Activated CD4-positive, alpha-beta T cell treated with anti-CD3 and anti-CD28 coated beads, Interleukin-2, amount 50 U/mL, for 48 hours (primary cell): ENCODE measurements around the gene SPATA25.
A peak's percentile ranks its signal among the peaks of the same experiment; 100 is the strongest.
"Not testable (repeated sequence)": the region's sequence is repeated elsewhere in the genome, so short reads cannot be mapped to it uniquely, and the experiment has no call there.

Source experiments
- DNase-seq, 2 experiments: peaks; one replicate each; pipeline ENCODE4 v3.0.0-alpha.2; 2020

Gene SPATA25

GRCh38 chr20:45892828-45893500 lies 5.5 kb upstream of the SPATA25 start:
- DNase-seq, result peak; percentile 26 to 50

DNA sequence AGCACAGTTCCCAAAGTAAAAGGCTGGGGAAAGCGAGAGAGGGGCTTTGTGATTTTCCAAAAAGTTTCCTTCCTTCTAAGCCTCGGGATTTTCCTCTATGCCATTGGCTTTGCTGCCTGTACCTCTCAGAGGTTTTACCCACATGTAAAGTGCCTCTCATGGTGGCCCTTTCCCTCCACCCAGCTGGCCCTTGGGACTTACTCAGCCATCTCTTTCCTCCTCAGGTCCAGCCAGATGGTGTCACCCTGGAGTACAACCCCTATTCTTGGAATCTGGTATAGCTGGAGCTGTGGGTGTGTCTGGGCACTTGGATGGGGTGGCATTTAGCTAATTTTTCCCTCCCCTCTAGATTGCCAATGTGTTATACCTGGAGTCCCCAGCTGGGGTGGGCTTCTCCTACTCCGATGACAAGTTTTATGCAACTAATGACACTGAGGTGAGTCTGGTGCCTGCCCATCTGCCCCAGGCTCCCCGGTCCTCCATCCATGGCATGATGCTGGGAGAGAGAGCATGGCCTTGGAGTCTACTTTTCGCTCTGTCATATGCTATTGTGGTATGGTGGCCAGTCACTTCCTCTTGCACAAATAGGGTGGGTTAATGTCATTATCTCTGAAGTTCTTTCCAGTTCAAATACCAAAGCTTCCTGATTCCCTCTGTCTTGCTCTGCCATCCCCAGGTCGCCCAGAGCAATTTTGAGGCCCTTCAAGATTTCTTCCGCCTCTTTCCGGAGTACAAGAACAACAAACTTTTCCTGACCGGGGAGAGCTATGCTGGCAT lies 4.8 kb upstream of the SPATA25 start:
- no peak for DNase-seq

GRCh38 chr20:45890985-45891983 lies 3.9 kb upstream of the SPATA25 start, which contains the start of the genes CTSA and NEURL2:
Gene CTSA (plus strand): TSS chr20:45891335. CDS start chr20:45891569, 234 bp downstream.
Gene NEURL2 (minus strand): TSS chr20:45891208. CDS start chr20:45890991, 217 bp downstream.
- peak; percentile 86 to 90 for DNase-seq

DNA sequence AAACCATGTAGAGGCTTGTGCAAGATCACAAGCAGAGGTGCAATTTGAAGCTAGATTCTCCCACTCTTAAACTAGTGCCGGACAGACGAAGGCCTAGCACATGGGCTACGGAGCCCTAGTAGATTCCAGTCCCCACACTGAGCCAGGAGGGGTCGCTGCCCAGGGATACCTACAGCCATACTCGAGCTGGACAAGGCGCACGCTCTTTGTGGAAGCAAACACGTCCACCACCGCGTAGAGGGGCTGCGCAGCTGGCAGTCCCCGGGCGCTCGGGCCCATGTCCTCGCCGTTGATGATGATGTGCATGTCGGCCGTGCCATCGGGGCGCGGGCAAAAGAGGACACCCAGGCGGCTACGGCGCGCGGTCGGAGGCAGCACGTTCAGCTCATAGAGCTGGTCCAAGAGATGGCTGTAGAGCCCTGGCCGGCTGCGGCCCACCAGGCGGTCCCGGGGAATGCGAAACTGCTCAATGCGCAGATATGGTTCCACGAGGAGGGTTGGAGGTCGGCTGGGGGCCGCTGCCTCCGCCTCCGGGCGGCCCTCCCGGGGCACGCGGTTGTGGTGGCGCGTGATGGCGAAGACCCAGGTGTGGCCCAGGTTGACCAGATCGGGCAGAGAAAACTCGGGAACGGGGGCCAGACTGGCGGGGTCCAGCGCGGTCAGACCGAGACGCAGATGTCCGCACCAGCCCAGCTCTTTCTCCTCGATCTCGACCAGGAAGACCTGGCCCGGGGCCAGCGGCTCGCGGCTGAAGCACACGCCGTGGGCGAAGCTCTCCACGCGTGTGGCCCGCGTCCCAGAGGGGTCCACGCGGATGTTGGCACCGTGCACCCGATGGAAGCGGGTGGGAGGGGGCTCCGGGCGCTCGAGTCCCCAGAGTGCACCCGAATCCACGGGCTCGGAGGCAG lies 2.9 kb upstream of the SPATA25 start:
- peak; percentile 56 to 67 for DNase-seq

DNA sequence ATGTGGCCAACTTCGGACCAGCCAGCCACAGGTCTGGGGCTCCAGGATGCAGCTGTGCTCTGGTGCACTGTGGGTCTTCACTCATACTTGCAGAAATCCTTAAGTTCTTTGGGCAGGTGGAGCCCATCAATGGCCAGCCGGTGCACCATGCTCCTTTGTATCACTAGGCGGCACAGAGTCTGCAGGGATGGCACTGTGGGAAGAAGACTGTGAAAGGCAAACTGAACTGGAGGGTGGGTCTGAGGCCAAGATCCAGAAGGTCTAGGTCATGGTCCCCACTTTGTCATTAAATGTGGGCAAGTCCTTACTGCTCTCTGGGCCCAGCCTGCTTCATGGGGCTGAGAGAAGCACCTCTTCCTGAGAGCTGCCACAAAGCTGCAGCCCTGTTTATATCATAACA lies 1.3 kb upstream of the SPATA25 start:
- DNase-seq, result no peak

GRCh38 chr20:45886590-45887345 lies 654 bp downstream of the SPATA25 start:
- no peak for DNase-seq

DNA sequence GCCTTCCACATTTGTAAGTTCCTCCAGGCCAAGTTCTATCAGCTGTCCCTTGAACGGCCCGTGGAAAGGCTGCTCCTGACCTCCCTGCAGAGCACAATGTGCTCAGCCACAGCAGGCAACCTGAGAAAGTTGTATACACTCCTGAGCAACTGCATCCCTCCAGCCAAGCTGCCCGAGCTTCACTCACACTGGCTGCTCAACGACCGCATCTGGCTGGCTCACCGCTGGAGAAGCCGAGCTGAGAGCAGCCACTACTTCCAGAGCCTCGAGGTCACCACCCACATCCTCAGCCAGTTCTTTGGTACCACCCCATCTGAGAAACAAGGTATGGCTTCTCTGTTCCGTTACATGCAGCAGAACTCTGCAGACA lies 4.3 kb downstream of the SPATA25 start:
- no peak for DNase-seq

GRCh38 chr20:45882469-45883099 lies 4.8 kb downstream of the SPATA25 start:
- no peak for DNase-seq

DNA sequence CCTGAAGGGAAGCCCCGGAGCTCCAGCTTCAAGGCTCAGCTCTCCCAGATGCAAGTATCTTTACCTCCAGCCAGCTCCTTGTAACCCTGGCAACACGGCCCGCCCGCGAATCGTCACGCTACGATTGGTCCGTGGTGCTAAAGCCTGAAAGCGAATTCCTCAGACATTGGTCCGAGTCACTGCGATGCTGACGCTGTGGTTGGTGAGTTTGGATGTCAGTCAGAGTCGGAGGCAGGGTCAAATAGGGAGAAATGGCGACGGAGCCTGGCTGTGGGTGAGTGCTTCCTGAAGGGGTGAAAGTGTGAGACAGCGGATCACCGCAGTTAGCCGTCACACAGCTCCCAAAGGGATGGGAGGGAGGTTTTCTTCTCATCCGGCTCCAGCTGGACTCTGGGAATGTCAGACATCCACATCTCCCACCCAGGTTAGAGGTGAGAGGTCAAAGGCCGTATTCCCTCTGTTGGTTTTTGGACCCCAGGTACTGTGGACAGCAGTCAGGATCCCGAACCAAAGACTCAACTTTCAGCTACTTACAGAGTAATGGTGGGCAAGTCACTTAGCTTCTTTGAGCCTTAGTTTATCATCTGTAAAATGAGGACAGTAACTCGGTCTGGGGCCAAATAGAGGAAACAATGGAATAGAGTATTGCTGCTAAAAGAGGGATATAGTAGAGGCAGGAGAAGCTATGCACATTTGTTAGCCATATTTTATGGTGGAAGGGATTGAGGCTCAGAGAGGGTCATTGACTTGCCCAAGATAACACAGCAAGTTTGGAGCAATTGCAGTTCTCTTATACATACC lies 6.2 kb downstream of the SPATA25 start, which contains the start of gene ZSWIM1:
Gene ZSWIM1, plus strand, starts transcription at position 240 of the 801 bp plus-strand sequence. CDS start 1,366 bp downstream, outside the sequence.
- peak; percentile 100 for DNase-seq

DNA sequence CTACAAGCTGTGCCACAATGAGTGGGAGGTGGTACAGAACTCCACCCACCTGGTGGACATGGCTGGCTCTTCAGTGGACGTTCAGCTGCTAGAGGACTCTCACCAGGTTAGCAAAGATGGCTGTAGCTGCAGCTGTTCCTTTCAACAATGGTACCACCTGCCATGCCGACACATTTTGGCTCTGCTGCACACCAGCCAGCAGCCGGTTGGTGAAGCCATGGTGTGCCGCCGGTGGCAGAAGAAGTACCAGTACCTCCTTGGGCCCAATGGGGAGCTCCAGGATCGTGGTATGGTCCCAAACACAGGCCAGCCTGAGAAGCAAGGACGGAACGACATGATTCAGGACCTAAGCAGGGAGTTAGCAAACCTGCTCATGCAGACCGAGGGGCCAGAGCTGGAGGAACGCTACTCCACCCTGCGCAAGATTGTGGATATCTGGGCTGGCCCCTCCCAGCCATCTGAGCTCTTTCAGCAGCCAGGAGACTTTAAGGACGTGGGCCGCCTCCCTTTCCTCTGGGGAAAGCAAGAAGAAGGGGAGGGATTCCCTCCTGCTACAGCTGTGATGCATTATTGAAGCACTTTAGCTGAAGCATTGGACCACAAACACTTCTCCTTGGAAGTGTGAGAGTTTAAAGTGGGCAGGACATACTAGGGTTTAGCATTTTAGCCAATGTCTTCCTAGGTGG lies 9.2 kb downstream of the SPATA25 start:
- no peak for DNase-seq

GRCh38 chr20:45874576-45874975 lies 12.8 kb downstream of the SPATA25 start:
- DNase-seq, result no peak

GRCh38 chr20:45874104-45874481 lies 13.3 kb downstream of the SPATA25 start:
- not testable (repeated sequence) for DNase-seq

GRCh38 chr20:45873409-45874103 lies 13.9 kb downstream of the SPATA25 start:
- no peak for DNase-seq

DNA sequence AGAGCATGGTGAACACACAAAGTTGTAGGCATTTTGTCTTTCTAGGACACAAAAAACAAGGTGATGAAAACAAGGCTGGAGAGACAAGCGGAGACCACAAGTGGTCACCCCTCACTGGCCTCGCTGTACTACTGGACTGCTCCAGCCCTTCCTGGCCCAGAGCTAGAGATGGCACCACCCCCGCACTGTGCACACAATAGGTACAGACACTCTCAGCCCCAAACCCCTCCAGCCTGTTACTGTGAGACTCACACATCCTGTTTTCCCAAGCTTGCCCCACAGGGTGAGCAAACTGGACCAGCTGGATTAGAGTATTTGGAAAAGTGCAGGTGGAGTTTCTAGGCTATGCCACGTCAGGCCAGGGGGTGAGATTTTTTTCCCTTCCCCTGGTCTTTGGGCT lies 14.8 kb downstream of the SPATA25 start:
- DNase-seq, result no peak

GRCh38 chr20:45867819-45868176 lies 19.6 kb downstream of the SPATA25 start:
- no peak for DNase-seq

GRCh38 chr20:45867136-45867818 lies 20.1 kb downstream of the SPATA25 start:
- DNase-seq, result no peak

GRCh38 chr20:45866454-45866853 lies 21.0 kb downstream of the SPATA25 start:
- DNase-seq, result no peak
